HepG2 (cell line): ENCODE results near the gene ELP1. TPM values are rescaled to one million over a fixed set of nuclear protein-coding genes. Genes with fewer than 3 reads are reported as not detected.

ENCODE experiments used
- BHLHE40 ChIP-seq: IDR thresholded peaks from 2 replicates; pipeline ENCODE4 v1.6.1; 2011; ENCODE audit warnings: low read length, improper control_type of control experiment
- CENPX ChIP-seq: sonication (generic); formaldehyde crosslinking; IDR thresholded peaks from 2 replicates; pipeline ENCODE4 v1.9.0; 2021; ENCODE audit warnings: mild to moderate bottlenecking, missing genetic modification reagents, moderate library complexity
- IKZF1 ChIP-seq: fragments of 450-650 bp; IDR thresholded peaks from 2 replicates; pipeline ENCODE4 v1.7.1; 2016
- MIER2 ChIP-seq: IDR thresholded peaks from 2 replicates; pipeline ENCODE4 v1.6.1; 2016; ENCODE audit warnings: missing biosample characterization, missing genetic modification reagents
- MTF1 ChIP-seq: sonication (generic); formaldehyde crosslinking; IDR thresholded peaks from 2 replicates; pipeline ENCODE4 v1.5.0; 2020; ENCODE audit warnings: missing genetic modification reagents
- PHF20 ChIP-seq: sonication (generic); formaldehyde crosslinking; IDR thresholded peaks from 2 replicates; pipeline ENCODE4 v1.5.0; 2020; ENCODE audit warnings: mild to moderate bottlenecking, missing genetic modification reagents
- SSRP1 ChIP-seq: IDR thresholded peaks from 2 replicates; pipeline ENCODE4 v1.6.1; 2016; ENCODE audit warnings: control low read depth
- TRIM24 ChIP-seq: sonication (generic); formaldehyde crosslinking; IDR thresholded peaks from 2 replicates; pipeline ENCODE4 v1.8.0; 2022; ENCODE audit warnings: mild to moderate bottlenecking, missing genetic modification reagents
- ZFP82 ChIP-seq: sonication (generic); formaldehyde crosslinking; IDR thresholded peaks from 2 replicates; pipeline ENCODE4 v1.5.1; 2020; ENCODE audit warnings: mild to moderate bottlenecking, missing genetic modification reagents, borderline replicate concordance
- ZNF292 ChIP-seq: sonication (generic); formaldehyde crosslinking; IDR thresholded peaks from 2 replicates; pipeline ENCODE4 v1.8.1; 2022; ENCODE audit warnings: mild to moderate bottlenecking, low read depth, missing genetic modification reagents, borderline replicate concordance
- ZNF331 ChIP-seq: sonication (generic); formaldehyde crosslinking; IDR thresholded peaks from 2 replicates; pipeline ENCODE4 v1.4.0; 2020; ENCODE audit warnings: missing genetic modification reagents
- ZNF619 ChIP-seq: sonication (generic); formaldehyde crosslinking; IDR thresholded peaks from 2 replicates; pipeline ENCODE4 v1.4.0; 2020; ENCODE audit warnings: mild to moderate bottlenecking, missing genetic modification reagents
- ZNF652 ChIP-seq: IDR thresholded peaks from 2 replicates; pipeline ENCODE4 v1.6.1; 2016; ENCODE audit warnings: low read depth, borderline replicate concordance
- ZNF792 ChIP-seq: IDR thresholded peaks from 2 replicates; pipeline ENCODE4 v1.6.1; 2016
- ZSCAN30 ChIP-seq: sonication (generic); formaldehyde crosslinking; IDR thresholded peaks from 2 replicates; pipeline ENCODE4 v1.5.0; 2020; ENCODE audit warnings: mild to moderate bottlenecking, missing genetic modification reagents
- polyA plus RNA-seq, 8 experiments: library from polyadenylated mRNA; depleted of rRNA in 3 of 8; stranded (reverse) in 7 of 8; unstranded in 1 of 8; fragments of >200 nt; fragmentation: Illumina TruSeq in 4 of 8; extraction: Trizol in 4 of 8; gene quantifications; 2 replicates each; pipeline versions ENCODE4 v1.2.1 to v1.2.3, GENCODE V29; 2011 to 2016; ENCODE audit warnings: low read depth in 4 of 8, missing spikeins in 1 of 8, mixed read lengths in 1 of 8; ENCODE audit not compliant: insufficient read depth in 1 of 8
- total RNA-seq, 5 experiments: library from RNA; depleted of rRNA; stranded (reverse); fragments of >200 nt; fragmentation: Illumina TruSeq; extraction: Trizol; gene quantifications; 2 replicates each; pipeline ENCODE4 v1.2.3, GENCODE V29; 2016; ENCODE audit warnings: low read depth in 1 of 5
- TF ChIP-seq, protein P1 (sequence below), 2 experiments: sonication (generic) in 1 of 2; formaldehyde crosslinking in 1 of 2; IDR thresholded peaks; 2 replicates each; pipeline versions ENCODE4 v1.4.0 to v1.6.1; 2016 to 2020; ENCODE audit warnings: borderline replicate concordance in 1 of 2, low read depth in 1 of 2, mild to moderate bottlenecking in 1 of 2, missing genetic modification reagents in 1 of 2
- TF ChIP-seq, protein P2 (sequence below): sonication (generic); formaldehyde crosslinking; IDR thresholded peaks from 2 replicates; pipeline ENCODE4 v1.8.1; 2022; ENCODE audit warnings: low read depth, mild to moderate bottlenecking, missing genetic modification reagents
- TF ChIP-seq, protein P3 (sequence below): sonication (generic); formaldehyde crosslinking; IDR thresholded peaks from 2 replicates; pipeline ENCODE4 v1.5.1; 2020; ENCODE audit warnings: mild to moderate bottlenecking, missing genetic modification reagents
- TF ChIP-seq, protein P4 (sequence below): sonication (generic); formaldehyde crosslinking; IDR thresholded peaks from 2 replicates; pipeline ENCODE4 v1.4.0; 2020; ENCODE audit warnings: missing genetic modification reagents

The ELP1 gene
- total and polyA plus RNA-seq, 2 of the 13 experiments (the other 11 are each of a cell fraction or from before 2014, with no cell fraction given) = 157 to 275 TPM

DNA sequence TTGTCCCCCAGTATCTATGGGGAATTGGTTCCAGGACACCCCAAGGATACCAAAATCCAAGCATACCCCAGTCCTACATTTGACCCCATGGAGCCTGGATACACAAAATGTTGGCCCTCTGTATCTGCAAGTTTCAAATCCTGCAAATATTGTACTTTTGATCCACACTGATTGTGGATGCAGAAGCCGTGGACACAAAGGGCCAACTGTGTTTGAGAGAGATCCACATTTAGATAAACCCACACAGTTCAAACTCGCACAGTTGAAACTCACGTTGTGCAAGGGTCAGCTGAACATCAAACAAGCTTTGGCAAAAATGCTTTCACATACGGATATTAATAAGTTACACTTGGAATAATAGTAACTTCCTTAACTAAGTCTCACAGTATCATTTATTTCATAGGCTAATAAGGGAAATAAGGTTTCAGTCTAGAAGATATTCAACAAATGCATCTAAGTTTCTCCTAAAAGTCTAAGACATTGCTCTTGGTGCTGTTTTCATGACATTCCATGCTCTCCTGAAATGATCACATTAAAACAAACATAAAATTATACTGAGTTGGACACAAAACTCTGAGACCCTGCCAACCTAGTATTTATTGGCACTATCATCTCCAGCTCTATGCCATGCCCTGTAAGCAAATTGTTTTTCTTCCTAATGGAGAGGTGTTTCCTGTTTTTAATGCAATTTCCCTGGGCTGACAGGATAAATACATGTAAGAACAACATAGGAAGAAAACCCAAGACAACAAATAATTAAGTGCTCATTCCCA lies 39.5 kb downstream of the ELP1 start (continued):
- TF ChIP-seq, protein P1, sequence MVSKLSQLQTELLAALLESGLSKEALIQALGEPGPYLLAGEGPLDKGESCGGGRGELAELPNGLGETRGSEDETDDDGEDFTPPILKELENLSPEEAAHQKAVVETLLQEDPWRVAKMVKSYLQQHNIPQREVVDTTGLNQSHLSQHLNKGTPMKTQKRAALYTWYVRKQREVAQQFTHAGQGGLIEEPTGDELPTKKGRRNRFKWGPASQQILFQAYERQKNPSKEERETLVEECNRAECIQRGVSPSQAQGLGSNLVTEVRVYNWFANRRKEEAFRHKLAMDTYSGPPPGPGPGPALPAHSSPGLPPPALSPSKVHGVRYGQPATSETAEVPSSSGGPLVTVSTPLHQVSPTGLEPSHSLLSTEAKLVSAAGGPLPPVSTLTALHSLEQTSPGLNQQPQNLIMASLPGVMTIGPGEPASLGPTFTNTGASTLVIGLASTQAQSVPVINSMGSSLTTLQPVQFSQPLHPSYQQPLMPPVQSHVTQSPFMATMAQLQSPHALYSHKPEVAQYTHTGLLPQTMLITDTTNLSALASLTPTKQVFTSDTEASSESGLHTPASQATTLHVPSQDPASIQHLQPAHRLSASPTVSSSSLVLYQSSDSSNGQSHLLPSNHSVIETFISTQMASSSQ (IDR thresholded peaks at IDR 0.05; ENCODE audit: low read depth) = peak; percentile 81
- TF ChIP-seq, protein P1 (CRISPR knock-in tag; IDR thresholded peaks at IDR 0.05; ENCODE audit: borderline replicate concordance) = peak; percentile 92
- no peak for TF ChIP-seq ZNF652
- TF ChIP-seq ZFP82 (CRISPR knock-in tag) = no peak
- TF ChIP-seq, protein P2, sequence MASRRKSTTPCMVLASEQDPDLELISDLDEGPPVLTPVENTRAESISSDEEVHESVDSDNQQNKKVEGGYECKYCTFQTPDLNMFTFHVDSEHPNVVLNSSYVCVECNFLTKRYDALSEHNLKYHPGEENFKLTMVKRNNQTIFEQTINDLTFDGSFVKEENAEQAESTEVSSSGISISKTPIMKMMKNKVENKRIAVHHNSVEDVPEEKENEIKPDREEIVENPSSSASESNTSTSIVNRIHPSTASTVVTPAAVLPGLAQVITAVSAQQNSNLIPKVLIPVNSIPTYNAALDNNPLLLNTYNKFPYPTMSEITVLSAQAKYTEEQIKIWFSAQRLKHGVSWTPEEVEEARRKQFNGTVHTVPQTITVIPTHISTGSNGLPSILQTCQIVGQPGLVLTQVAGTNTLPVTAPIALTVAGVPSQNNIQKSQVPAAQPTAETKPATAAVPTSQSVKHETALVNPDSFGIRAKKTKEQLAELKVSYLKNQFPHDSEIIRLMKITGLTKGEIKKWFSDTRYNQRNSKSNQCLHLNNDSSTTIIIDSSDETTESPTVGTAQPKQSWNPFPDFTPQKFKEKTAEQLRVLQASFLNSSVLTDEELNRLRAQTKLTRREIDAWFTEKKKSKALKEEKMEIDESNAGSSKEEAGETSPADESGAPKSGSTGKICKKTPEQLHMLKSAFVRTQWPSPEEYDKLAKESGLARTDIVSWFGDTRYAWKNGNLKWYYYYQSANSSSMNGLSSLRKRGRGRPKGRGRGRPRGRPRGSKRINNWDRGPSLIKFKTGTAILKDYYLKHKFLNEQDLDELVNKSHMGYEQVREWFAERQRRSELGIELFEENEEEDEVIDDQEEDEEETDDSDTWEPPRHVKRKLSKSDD (CRISPR knock-in tag) = no peak
- TF ChIP-seq SSRP1 (CRISPR knock-in tag) = no peak
- TF ChIP-seq ZNF619 (CRISPR knock-in tag) = no peak
- 0 out of 2 replicates have a peak, but pooled peaks have one; percentile 34 for TF ChIP-seq MIER2 (CRISPR knock-in tag)
- TF ChIP-seq PHF20 = no peak
- no peak for TF ChIP-seq CENPX (CRISPR knock-in tag)
- TF ChIP-seq, protein P3, sequence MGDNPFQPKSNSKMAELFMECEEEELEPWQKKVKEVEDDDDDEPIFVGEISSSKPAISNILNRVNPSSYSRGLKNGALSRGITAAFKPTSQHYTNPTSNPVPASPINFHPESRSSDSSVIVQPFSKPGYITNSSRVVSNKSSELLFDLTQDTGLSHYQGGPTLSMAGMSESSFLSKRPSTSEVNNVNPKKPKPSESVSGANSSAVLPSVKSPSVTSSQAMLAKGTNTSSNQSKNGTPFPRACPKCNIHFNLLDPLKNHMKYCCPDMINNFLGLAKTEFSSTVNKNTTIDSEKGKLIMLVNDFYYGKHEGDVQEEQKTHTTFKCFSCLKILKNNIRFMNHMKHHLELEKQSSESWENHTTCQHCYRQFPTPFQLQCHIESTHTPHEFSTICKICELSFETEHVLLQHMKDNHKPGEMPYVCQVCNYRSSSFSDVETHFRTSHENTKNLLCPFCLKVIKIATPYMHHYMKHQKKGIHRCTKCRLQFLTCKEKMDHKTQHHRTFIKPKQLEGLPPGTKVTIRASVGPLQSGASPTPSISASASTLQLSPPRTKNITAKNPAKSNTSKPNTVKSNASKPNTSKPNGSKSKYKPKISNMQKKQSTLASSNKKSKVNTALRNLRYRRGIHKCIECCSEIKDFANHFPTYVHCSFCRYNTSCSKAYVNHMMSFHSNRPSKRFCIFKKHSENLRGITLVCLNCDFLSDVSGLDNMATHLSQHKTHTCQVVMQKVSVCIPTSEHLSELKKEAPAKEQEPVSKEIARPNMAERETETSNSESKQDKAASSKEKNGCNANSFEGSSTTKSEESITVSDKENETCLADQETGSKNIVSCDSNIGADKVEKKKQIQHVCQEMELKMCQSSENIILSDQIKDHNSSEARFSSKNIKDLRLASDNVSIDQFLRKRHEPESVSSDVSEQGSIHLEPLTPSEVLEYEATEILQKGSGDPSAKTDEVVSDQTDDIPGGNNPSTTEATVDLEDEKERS (CRISPR knock-in tag) = no peak
- TF ChIP-seq BHLHE40 = no peak
- peak; percentile 85 for TF ChIP-seq ZNF331 (CRISPR knock-in tag)
- TF ChIP-seq ZNF792 = 0 out of 2 replicates have a peak, but pooled peaks have one; percentile 38
- no peak for TF ChIP-seq MTF1
- TF ChIP-seq, protein P4, sequence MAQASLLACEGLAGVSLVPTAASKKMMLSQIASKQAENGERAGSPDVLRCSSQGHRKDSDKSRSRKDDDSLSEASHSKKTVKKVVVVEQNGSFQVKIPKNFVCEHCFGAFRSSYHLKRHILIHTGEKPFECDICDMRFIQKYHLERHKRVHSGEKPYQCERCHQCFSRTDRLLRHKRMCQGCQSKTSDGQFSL = no peak
- TF ChIP-seq ZNF292 (CRISPR knock-in tag) = peak; percentile 50; the same call in 1 of the 2 replicates
- TF ChIP-seq TRIM24 (CRISPR knock-in tag) = no peak
- TF ChIP-seq ZSCAN30 (CRISPR knock-in tag) = no peak
- TF ChIP-seq IKZF1 = no peak
